T-helper 17 cell (primary cell): ENCODE measurements around the gene PTPN6. TPM values are rescaled to one million over a fixed set of nuclear protein-coding genes. Genes with fewer than 3 reads are reported as not detected.

Source experiments
- total RNA-seq, 4 donors: library from RNA in 2 of 4; stranded (reverse) in 2 of 4; gene quantifications; one replicate each; pipeline ENCODE4 v1.2.3 and lab custom pipeline; 2022 to 2026

The PTPN6 gene
- total RNA-seq, 2 donors from 2014 or later = 115 to 177 TPM

Other genes with a start within 250 kb of the PTPN6 start
- gene COPS7A, start 227.3 kb upstream of the PTPN6 start, total RNA-seq = 10 to 100 TPM; 13.9 to 17.9 TPM
- gene MLF2, start 198.2 kb upstream of the PTPN6 start, total RNA-seq = 100 to 1,000 TPM; 104 to 108 TPM
- 10 to 100 TPM in 1 of 2 donors, 1 to 10 TPM in 1; 7.0 to 12.0 TPM for gene PTMS, start 185.0 kb upstream of the PTPN6 start, total RNA-seq
- gene LAG3, start 178.8 kb upstream of the PTPN6 start, total RNA-seq = 1 to 10 TPM; 3.8 to 4.6 TPM
- gene CD4, start 161.8 kb upstream of the PTPN6 start, total RNA-seq = 100 to 1,000 TPM; 187 to 205 TPM
- under 1 TPM in 1 of 2 donors, not detected in 1; 0.63 TPM for gene GPR162, start 129.5 kb upstream of the PTPN6 start, total RNA-seq
- 1 to 10 TPM in 1 of 2 donors, under 1 TPM in 1; 0.97 to 1.3 TPM for gene P3H3, start 122.9 kb upstream of the PTPN6 start, total RNA-seq
- under 1 TPM; 0.26 to 0.45 TPM for gene GNB3, start 110.4 kb upstream of the PTPN6 start, total RNA-seq
- gene CDCA3, start 100.1 kb upstream of the PTPN6 start, total RNA-seq = under 1 TPM; 0.65 to 0.87 TPM
- gene USP5, start 99.2 kb upstream of the PTPN6 start, total RNA-seq = 10 to 100 TPM; 65.7 to 76.1 TPM
- gene TPI1, start 83.8 kb upstream of the PTPN6 start, total RNA-seq = 100 to 1,000 TPM; 140 to 144 TPM
- gene SPSB2, start 78.1 kb upstream of the PTPN6 start, total RNA-seq = 1 to 10 TPM; 6.7 to 8.7 TPM
- 10 to 100 TPM in 1 of 2 donors, 1 to 10 TPM in 1; 7.3 to 13.4 TPM for gene LRRC23, start 46.5 kb upstream of the PTPN6 start, total RNA-seq
- 10 to 100 TPM; 80.2 to 80.7 TPM for gene ENO2, start 36.8 kb upstream of the PTPN6 start, total RNA-seq
- 10 to 100 TPM; 24.1 to 28.9 TPM for gene ATN1, start 23.4 kb upstream of the PTPN6 start, total RNA-seq
- not detected for gene RNU7-1, start 7.5 kb upstream of the PTPN6 start, total RNA-seq
- gene C12orf57, start 7.3 kb upstream of the PTPN6 start, total RNA-seq = 100 to 1,000 TPM; 192 to 226 TPM
- 100 to 1,000 TPM; 145 to 150 TPM for gene PHB2, start 19.3 kb downstream of the PTPN6 start, total RNA-seq
- 10 to 100 TPM; 36.2 to 36.9 TPM for gene EMG1, start 19.6 kb downstream of the PTPN6 start, total RNA-seq
- gene LPCAT3, start 67.1 kb downstream of the PTPN6 start, total RNA-seq = 10 to 100 TPM; 34.3 to 45.2 TPM
- gene C1S, start 109.4 kb downstream of the PTPN6 start, total RNA-seq = 1 to 10 TPM; 2.9 to 3.0 TPM
- 1 to 10 TPM; 3.4 to 7.2 TPM for gene C1R, start 141.1 kb downstream of the PTPN6 start, total RNA-seq
- gene C1RL, start 157.9 kb downstream of the PTPN6 start, total RNA-seq = 10 to 100 TPM; 21.4 to 27.2 TPM
- gene RBP5, start 177.5 kb downstream of the PTPN6 start, total RNA-seq = not detected
- gene CLSTN3, start 179.0 kb downstream of the PTPN6 start, total RNA-seq = 10 to 100 TPM; 45.8 to 62.6 TPM
- 10 to 100 TPM; 13.1 to 14.6 TPM for gene PEX5, start 238.3 kb downstream of the PTPN6 start, total RNA-seq